Hepatocyte (in vitro differentiated cells): ENCODE data around the gene TBPL1. TPM values are rescaled to one million over a fixed set of nuclear protein-coding genes. Genes with fewer than 3 reads are reported as not detected.
"Not testable (repeated sequence)": the region's sequence is repeated elsewhere in the genome, so short reads cannot be mapped to it uniquely, and the experiment has no call there.

Source experiments
- DNase-seq: peaks from one replicate; pipeline ENCODE4 v3.0.0-alpha.2; 2016; ENCODE audit warnings: low spot score
- H2AFZ ChIP-seq: fragments of 200-600 bp; sonication (generic); 2 replicates; pipeline ENCODE4 v1.6.0; 2016; ENCODE audit warnings: antibody characterized with exemption, mild to moderate bottlenecking
- H3K27ac ChIP-seq: fragments of 200-600 bp; sonication (generic); 2 replicates; pipeline ENCODE4 v1.5.1; 2016; ENCODE audit warnings: mild to moderate bottlenecking
- H3K27me3 ChIP-seq: fragments of 200-600 bp; sonication (generic); 2 replicates; pipeline ENCODE4 v1.6.1; 2016
- H3K36me3 ChIP-seq: fragments of 200-600 bp; sonication (generic); replicated peaks from 2 replicates; pipeline ENCODE4 v1.5.1; 2016; ENCODE audit warnings: low read depth; ENCODE audit not compliant: insufficient read depth
- H3K4me1 ChIP-seq: fragments of 200-600 bp; sonication (generic); 2 replicates; pipeline ENCODE4 v1.5.1; 2016; ENCODE audit warnings: mild to moderate bottlenecking, moderate library complexity; ENCODE audit not compliant: insufficient read depth
- H3K4me2 ChIP-seq: fragments of 200-600 bp; sonication (generic); 2 replicates; pipeline ENCODE4 v1.6.0; 2016
- H3K4me3 ChIP-seq: fragments of 200-600 bp; sonication (generic); 2 replicates; pipeline ENCODE4 v1.5.1; 2016; ENCODE audit warnings: mild to moderate bottlenecking
- H3K79me2 ChIP-seq: fragments of 200-600 bp; sonication (generic); 2 replicates; pipeline ENCODE4 v1.6.0; 2017; ENCODE audit warnings: mild to moderate bottlenecking
- H3K9me2 ChIP-seq: fragments of 200-600 bp; sonication (generic); replicated peaks from 2 replicates; pipeline ENCODE4 v1.6.0; 2017; ENCODE audit warnings: mild to moderate bottlenecking; ENCODE audit not compliant: insufficient read depth
- H3K9me3 ChIP-seq: fragments of 200-600 bp; sonication (generic); 2 replicates; pipeline ENCODE4 v1.5.1; 2016; ENCODE audit warnings: low read depth, mild to moderate bottlenecking
- H4K20me1 ChIP-seq: fragments of 200-600 bp; sonication (generic); 2 replicates; pipeline ENCODE4 v1.6.0; 2016; ENCODE audit warnings: mild to moderate bottlenecking; ENCODE audit not compliant: insufficient read depth, poor library complexity, severe bottlenecking
- CTCF ChIP-seq: fragments of 200-600 bp; sonication (generic); IDR thresholded peaks from 2 replicates; pipeline ENCODE4 v1.5.1; 2016; ENCODE audit warnings: antibody characterized with exemption, mild to moderate bottlenecking; ENCODE audit not compliant: poor library complexity
- EZH2 ChIP-seq: fragments of 200-600 bp; sonication (generic); IDR thresholded peaks from 2 replicates; pipeline ENCODE4 v1.6.1; 2016; ENCODE audit warnings: antibody characterized with exemption, mild to moderate bottlenecking, borderline replicate concordance
- EZH2phosphoT487 ChIP-seq: fragments of 200-600 bp; sonication (generic); IDR thresholded peaks from one replicate; pipeline ENCODE4 v1.6.1; 2018; ENCODE audit warnings: antibody characterized with exemption, mild to moderate bottlenecking, low read depth, moderate library complexity; ENCODE audit not compliant: unreplicated experiment, severe bottlenecking
- WGBS: methylation state at CpG from one replicate; pipeline ENCODE4 v1.1.6; 2016; ENCODE audit warnings: low lambda C conversion rate; ENCODE audit errors: missing lambda C conversion rate; 5-methylcytosine and 5-hydroxymethylcytosine counted together
- polyA plus RNA-seq: library from polyadenylated mRNA; unstranded; fragments of >200 nt; fragmentation: Nextera tagmentation; extraction: Ambion mirVana; gene quantifications from 2 replicates; pipeline ENCODE4 v1.2.1, GENCODE V29; 2016
- total RNA-seq: library from RNA; depleted of rRNA; stranded (reverse); fragments of >200 nt; gene quantifications from 2 replicates; pipeline ENCODE4 v1.2.3, GENCODE V29; 2014

TBPL1 gene
- total and polyA plus RNA-seq, 2 experiments from 2014 or later: 26.2 to 36.8 TPM

GRCh38 chr6:133921249-133921859 is 31.7 kb upstream of the TBPL1 start:
- Histone ChIP-seq H3K79me2 (no peaks in the 10 kb centered on the region), H4K20me1 (no peaks in the 10 kb centered on the region), H3K36me3 (no peaks in the 10 kb centered on the region), H2AFZ (no peak overlapping the region), H3K4me3 (no peak overlapping the region), H3K9me3 (no peaks in the 10 kb centered on the region), H3K27me3 (peaks cover 7% of the 10 kb centered on the region), H3K4me1 (no peaks in the 10 kb centered on the region), H3K27ac (no peak overlapping the region), H3K4me2 (no peak overlapping the region), H3K9me2 (no peaks in the 10 kb centered on the region)
- WGBS: 30% methylated on average over 6 of the region's 6 CpGs
- TF ChIP-seq EZH2 (no peak), CTCF (peak; percentile 86), EZH2phosphoT487 (no peak)
- DNase-seq: peak; percentile 90

GRCh38 chr6:133923938-133924593 is 29.0 kb upstream of the TBPL1 start:
- Histone ChIP-seq H4K20me1 (no peaks in the 10 kb centered on the region), H3K9me2 (no peaks in the 10 kb centered on the region), H3K27me3 (peaks cover 9% of the 10 kb centered on the region), H3K4me2 (no peak overlapping the region), H3K9me3 (no peaks in the 10 kb centered on the region), H3K4me3 (no peak overlapping the region), H3K79me2 (no peaks in the 10 kb centered on the region), H3K4me1 (no peaks in the 10 kb centered on the region), H2AFZ (no peak overlapping the region), H3K36me3 (no peaks in the 10 kb centered on the region), H3K27ac (no peak overlapping the region)
- 21% methylated on average over 6 of the region's 6 CpGs for WGBS
- DNase-seq: peak; percentile 82
- peak; percentile 93 for TF ChIP-seq CTCF
- no peak for TF ChIP-seq EZH2

- not testable (repeated sequence) for H3K4me2 ChIP-seq, H3K9me3 ChIP-seq, H3K9me2 ChIP-seq, H3K4me1 ChIP-seq, DNase-seq, H3K27me3 ChIP-seq, H3K79me2 ChIP-seq, H4K20me1 ChIP-seq, H2AFZ ChIP-seq, H3K36me3 ChIP-seq, H3K4me3 ChIP-seq, H3K27ac ChIP-seq
- 77% methylated on average over 6 of the region's 6 CpGs for WGBS
Observed at GRCh38 chr6:133931221-133931620, 21.8 kb upstream of the TBPL1 start.

GRCh38 chr6:133936352-133936751 is 16.7 kb upstream of the TBPL1 start:
- H3K27ac ChIP-seq, H3K9me2 ChIP-seq, H3K4me1 ChIP-seq, H3K36me3 ChIP-seq, H3K79me2 ChIP-seq, H3K4me3 ChIP-seq, H3K4me2 ChIP-seq, H3K9me3 ChIP-seq, DNase-seq, H2AFZ ChIP-seq, H3K27me3 ChIP-seq, H4K20me1 ChIP-seq: not testable (repeated sequence)
- whole genome bisulfite sequencing: 97% methylated on average over 3 of the region's 3 CpGs
